GM06990 (cell line): ENCODE measurements around the gene TNFRSF12A.

Experiments used
- DNase-seq: peaks from one replicate; pipeline ENCODE4 v3.0.0-alpha.2; 2011; ENCODE audit not compliant: insufficient read length; ENCODE audit errors: extremely low read depth
- H3K27me3 ChIP-seq: replicated peaks from 2 replicates; pipeline ENCODE4 v1.6.0; 2011; ENCODE audit warnings: low read length; ENCODE audit not compliant: control insufficient read depth, insufficient read depth
- H3K36me3 ChIP-seq: 2 replicates; pipeline ENCODE4 v1.5.1; 2011; ENCODE audit warnings: low read length; ENCODE audit not compliant: control insufficient read depth, insufficient read depth
- H3K4me3 ChIP-seq: replicated peaks from 2 replicates; pipeline ENCODE4 v1.5.1; 2011; ENCODE audit warnings: low read depth, mild to moderate bottlenecking, control low read depth, low read length
- CTCF ChIP-seq: IDR thresholded peaks from 2 replicates; pipeline ENCODE4 v1.5.1; 2011; ENCODE audit warnings: low read length, control low read depth, mild to moderate bottlenecking, inconsistent platforms; ENCODE audit not compliant: insufficient read depth, poor library complexity, severe bottlenecking

The TNFRSF12A gene

DNA sequence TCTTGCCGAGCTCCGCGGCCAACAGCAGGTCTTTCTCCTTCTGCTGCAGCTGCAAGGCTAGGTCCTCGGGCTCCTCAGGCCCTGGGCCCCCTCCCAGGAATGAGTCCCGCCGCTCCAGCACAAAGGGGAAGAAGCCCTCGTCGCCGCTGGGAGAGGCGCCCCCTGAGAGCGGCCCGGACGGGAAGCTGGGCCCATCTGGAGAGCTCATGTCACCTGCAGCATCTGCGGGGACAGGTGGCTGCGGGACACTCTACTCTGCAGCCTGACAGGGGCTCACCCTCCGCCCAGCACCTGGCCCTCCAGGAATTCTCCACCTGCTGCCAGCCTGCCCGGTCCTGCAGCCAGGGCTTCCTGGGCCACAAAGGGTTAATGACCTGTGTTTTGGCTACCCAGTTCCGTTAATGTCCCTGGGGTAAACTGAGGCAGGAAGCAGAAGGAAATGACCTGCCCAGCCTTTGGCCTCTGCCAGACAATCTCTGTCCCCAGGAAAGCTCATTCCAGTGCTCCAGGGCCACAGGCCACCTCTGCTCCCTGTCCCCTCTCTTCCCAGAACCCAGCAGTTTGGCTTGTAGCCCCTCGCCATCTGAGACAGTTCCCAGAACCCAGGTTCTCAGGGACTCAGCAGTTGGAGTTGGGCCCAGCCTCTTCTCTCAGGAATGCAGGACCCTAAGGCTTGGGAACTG, 15.3 kb downstream of the TNFRSF12A start:
- DNase-seq: no peak
- no peaks in the 10 kb centered on the region for H3K36me3 ChIP-seq
- no peak overlapping the region for H3K4me3 ChIP-seq
- peaks cover 8% of the 10 kb centered on the region for H3K27me3 ChIP-seq
- no peak for TF ChIP-seq CTCF

DNA sequence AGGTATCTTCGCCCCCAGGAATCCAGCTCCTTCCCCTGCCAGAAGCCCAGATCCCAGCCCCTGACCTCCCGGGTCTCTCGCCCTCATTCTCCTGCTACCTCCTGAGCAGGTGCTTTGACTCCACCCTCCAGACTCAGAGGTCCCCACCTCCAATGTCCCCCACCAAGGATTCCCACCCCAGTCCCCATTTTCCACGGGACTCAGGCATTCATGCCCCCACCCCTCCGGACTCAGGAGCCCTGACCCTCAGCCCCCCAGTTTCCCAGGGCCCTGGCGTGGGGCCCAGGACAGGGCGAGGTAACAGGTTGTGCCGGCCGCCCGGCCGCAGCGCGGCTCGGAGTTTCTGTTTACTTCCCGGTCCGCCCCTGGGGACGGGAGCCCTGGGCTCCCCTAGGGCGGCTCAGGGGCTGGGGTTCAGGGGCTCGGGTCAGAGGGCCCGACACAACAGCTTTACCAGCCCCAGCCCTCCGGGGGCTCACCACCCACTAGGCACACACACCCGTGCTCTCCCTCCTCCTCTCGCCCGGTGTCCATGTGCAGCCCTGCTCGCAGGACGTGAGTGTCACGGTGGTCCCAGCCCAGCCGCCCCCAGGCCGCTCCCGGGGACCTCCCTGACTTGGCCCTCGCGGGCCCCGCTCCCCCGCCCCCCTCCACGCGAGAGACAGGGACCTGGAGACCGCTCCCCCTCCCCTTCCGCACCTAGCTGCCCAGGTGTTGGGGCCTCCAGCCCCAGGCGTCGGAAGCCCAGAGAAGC, 16.0 kb downstream of the TNFRSF12A start:
- Histone ChIP-seq H3K4me3 (no peak overlapping the region), H3K36me3 (no peaks in the 10 kb centered on the region), H3K27me3 (peaks cover 8% of the 10 kb centered on the region)
- TF ChIP-seq CTCF: no peak
- DNase-seq: no peak

- Histone ChIP-seq H3K27me3 (peaks cover 8% of the 10 kb centered on the region), H3K4me3 (no peak within 1 kb of the TSS)
- DNase-seq: no peak
Measured at GRCh38 chr16:3036726-3037315, 16.7 kb downstream of the TNFRSF12A start, which contains the start of gene BICDL2. Gene BICDL2 (minus strand): TSS chr16:3036944. CDS start chr16:3035496, 1,448 bp downstream.

DNA sequence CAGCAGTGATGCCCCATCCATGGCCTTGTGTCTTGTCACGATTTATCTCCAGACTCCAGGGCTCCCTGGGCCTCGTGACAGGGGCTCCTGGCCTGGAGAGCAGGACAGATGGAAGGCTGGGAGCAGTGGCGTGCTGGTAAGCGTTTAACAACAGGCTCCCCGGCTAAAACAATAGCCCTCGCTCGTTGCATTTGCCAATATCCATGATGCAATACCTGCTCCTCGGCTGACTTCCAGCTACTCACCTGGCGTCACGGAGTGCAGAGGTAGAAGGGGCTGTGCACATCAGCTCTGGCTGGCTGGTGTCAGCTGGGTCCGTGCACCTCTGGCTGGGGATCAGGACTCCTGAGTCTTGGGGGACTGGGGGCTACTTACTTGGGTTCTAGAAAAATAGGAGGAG, 18.1 kb downstream of the TNFRSF12A start:
- no peak for DNase-seq
- H3K4me3 ChIP-seq: no peak overlapping the region
- H3K36me3 ChIP-seq: no peaks in the 10 kb centered on the region
- TF ChIP-seq CTCF: no peak
- H3K27me3 ChIP-seq: peaks cover 7% of the 10 kb centered on the region

More at GRCh38 chr16:3036726-3037315, 16.7 kb downstream of the TNFRSF12A start, which contains the start of gene BICDL2:
- TF ChIP-seq CTCF: no peak
- no peaks in the 10 kb centered on the region for H3K36me3 ChIP-seq

DNA sequence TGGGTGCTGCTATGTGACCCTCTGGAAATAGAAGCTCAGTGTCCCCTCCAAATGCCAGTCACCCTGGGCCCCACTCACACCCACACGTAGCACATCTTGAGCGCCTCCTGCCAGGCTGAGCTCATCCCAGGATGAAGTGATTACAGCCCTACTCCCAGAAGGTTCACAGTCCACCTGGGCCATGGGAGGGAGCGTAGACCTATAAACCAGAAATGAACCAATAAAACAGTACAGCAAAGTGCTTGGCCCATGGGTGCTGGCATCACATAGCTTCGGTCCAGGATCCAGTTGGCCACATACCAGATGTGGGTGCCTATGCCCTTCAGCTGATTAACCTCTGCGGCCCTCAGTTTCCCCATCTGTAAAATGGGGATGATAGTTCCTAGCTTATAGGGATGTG, 18.7 kb downstream of the TNFRSF12A start:
- TF ChIP-seq CTCF: no peak
- H3K4me3 ChIP-seq: no peak overlapping the region
- H3K36me3 ChIP-seq: no peaks in the 10 kb centered on the region
- DNase-seq: no peak
- peaks cover 7% of the 10 kb centered on the region for H3K27me3 ChIP-seq
